ENCODE data around the gene KRTAP4-16.
"Not testable (repeated sequence)": the region's sequence is repeated elsewhere in the genome, so short reads cannot be mapped to it uniquely, and the experiment has no call there.

The KRTAP4-16 gene

GRCh38 chr17:41069031-41069430 lies 33.0 kb downstream of the KRTAP4-16 start:
- DNase-seq, result no peak

GRCh38 chr17:41067281-41067680 lies 34.7 kb downstream of the KRTAP4-16 start:
- DNase-seq, result no peak

- DNase-seq, result no peak
Measured at GRCh38 chr17:41065829-41066624, 36.0 kb downstream of the KRTAP4-16 start, which contains the start of gene KRTAP2-4. Gene KRTAP2-4 (minus strand): TSS chr17:41065879. CDS start chr17:41065845, 34 bp downstream.

- DNase-seq, result not testable (repeated sequence)
Measured at GRCh38 chr17:41065016-41065689, 36.9 kb downstream of the KRTAP4-16 start.

- no peak for DNase-seq
Measured at GRCh38 chr17:41064301-41064700, 37.7 kb downstream of the KRTAP4-16 start.

- DNase-seq, result no peak
Measured at GRCh38 chr17:41063449-41063848, 38.6 kb downstream of the KRTAP4-16 start.

GRCh38 chr17:41061964-41062363 lies 40.0 kb downstream of the KRTAP4-16 start:
- no peak for DNase-seq

- DNase-seq, result no peak
Measured at GRCh38 chr17:41060052-41060604, 41.9 kb downstream of the KRTAP4-16 start, which contains the start of gene KRTAP2-3. Gene KRTAP2-3 (minus strand): TSS chr17:41060114. CDS start chr17:41060050, 64 bp downstream.

- not testable (repeated sequence) for DNase-seq
Measured at GRCh38 chr17:41059276-41060051, 42.5 kb downstream of the KRTAP4-16 start.

- no peak for DNase-seq
Measured at GRCh38 chr17:41058741-41059140, 43.3 kb downstream of the KRTAP4-16 start.

GRCh38 chr17:41057547-41057946 lies 44.5 kb downstream of the KRTAP4-16 start:
- DNase-seq, result no peak

- not testable (repeated sequence) for DNase-seq
Measured at GRCh38 chr17:41055130-41055529, 46.9 kb downstream of the KRTAP4-16 start, which contains the start of gene KRTAP2-2. Gene KRTAP2-2 (minus strand): TSS chr17:41055230. CDS start chr17:41055211, 19 bp downstream.

GRCh38 chr17:41054556-41054955 lies 47.5 kb downstream of the KRTAP4-16 start:
- not testable (repeated sequence) for DNase-seq

GRCh38 chr17:41054025-41054424 lies 48.0 kb downstream of the KRTAP4-16 start:
- no peak for DNase-seq

- DNase-seq, result no peak
Measured at GRCh38 chr17:41052566-41052965, 49.4 kb downstream of the KRTAP4-16 start.

Data from COR-L47 (cell line).